T1000 (cell line): Measurements from ENCODE around the gene HOXB4.

Experiments used
- DNase-seq: peaks from one replicate; lab custom pipeline; 2025; ENCODE audit warnings: mixed read lengths; lab: John Stamatoyannopoulos, UW

Gene HOXB4

DNA sequence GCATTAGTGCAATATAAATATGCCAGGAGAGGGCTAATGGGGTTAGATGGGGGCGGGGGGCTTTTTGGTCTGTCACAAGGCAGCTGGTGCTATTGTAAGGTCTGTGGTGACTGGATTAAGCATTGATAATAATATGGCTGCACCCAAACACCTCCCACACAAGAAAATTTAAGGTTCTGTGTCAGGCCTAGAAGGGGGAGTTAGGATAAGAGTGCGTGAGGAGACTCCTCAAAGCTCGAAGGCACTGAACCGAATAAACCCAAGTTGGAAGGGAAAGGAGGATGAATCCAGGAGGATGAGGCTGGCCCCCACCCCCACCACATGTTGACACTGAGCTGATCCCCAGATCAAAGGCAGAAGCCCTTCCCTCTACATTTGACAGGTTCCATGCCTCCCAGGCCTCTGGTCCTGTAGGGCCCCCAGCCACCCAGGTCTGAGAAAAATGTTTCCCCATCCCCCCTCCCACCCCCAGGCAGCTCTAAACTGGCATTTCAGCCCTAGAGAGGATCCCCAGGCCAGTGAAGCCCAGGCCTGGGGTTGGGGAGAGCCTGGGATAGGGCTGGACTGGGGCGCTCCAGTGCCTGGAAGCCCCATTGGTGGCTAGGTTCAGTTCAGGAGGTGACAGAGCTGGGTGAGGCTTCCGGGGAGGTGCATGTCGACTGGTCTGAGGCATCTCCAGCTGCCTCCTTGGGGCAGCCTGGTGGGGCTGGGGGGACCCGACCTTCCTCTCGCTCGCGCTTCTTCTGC is 49.0 kb downstream of the HOXB4 start:
- no peak for DNase-seq

DNA sequence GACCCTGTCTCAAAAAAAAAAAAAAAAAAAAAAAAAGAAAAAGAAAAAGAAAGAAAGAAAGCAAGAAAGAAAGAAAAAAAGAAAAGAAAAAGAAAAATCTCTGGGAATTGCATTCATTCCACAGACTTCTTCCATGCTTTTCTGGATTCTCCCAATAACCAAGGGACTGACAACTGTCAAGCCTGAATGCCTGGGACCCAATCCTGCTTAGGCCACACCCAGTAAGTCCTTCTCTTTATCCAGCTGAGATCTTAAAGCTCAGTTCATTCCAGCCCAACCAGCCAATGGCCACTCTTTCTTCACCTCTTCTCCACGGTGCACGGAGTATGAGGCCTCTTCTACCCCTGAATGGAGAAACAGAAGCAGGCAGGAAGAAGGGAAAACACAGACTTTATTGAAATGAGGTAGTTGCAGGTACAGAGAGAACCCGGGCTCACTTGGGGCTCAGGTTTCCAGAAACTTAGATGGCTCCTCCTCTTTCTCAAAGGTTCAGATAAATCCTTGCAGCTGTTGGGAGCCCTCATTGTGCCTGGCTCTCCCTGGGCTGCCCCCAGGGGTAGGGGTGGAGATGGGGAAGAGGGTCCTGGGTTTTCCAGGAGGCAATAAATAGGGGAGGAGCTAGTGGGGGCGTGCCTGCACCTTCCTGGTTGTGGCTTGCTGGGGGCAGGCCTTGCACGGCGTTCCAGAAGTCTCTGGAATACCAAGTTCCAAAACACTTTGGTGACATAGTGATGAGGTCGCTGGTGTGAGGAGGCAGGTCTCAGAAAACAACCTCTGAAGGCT is 49.8 kb downstream of the HOXB4 start:
- no peak for DNase-seq

DNA sequence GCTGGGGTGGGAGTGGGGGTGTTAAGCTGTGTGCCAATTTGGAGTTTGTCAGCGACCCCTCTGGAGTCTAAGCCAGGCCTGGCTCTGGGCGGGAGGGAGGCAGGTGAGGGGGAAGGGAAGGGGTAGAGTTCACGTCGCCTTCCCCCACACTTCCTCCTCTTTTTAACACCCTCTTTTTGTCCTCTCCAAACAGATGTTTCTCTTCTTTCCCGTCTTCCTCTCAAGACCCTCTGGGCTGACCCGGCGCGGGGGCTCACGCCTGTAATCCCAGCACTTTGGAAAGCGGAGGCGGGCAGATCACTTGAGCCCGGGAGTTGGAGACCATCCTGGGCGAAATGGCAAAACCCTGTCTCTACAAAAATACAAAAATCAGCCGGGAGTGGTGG is 50.6 kb downstream of the HOXB4 start:
- no peak for DNase-seq

- no peak for DNase-seq
Measured at GRCh38 chr17:48526608-48527546, 51.3 kb downstream of the HOXB4 start.
